Fibroblast of skin of scalp (primary cell): ENCODE data around the gene PDZRN3.
"Not testable (repeated sequence)": the region's sequence is repeated elsewhere in the genome, so short reads cannot be mapped to it uniquely, and the experiment has no call there.

Experiments
- DNase-seq: peaks from one replicate; pipeline ENCODE4 v3.0.0-alpha.2; 2013

Gene PDZRN3

GRCh38 chr3:73485877-73486330 is 138.8 kb downstream of the PDZRN3 start:
- no peak for DNase-seq

GRCh38 chr3:73484656-73485248 is 140.0 kb downstream of the PDZRN3 start:
- DNase-seq, result peak; percentile 23

GRCh38 chr3:73481888-73482287 is 142.9 kb downstream of the PDZRN3 start:
- DNase-seq, result no peak

GRCh38 chr3:73480187-73480672 is 144.5 kb downstream of the PDZRN3 start:
- peak; percentile 49 for DNase-seq

GRCh38 chr3:73479325-73479724 is 145.4 kb downstream of the PDZRN3 start:
- no peak for DNase-seq

- DNase-seq, result no peak
Observed at GRCh38 chr3:73478858-73479257, 145.9 kb downstream of the PDZRN3 start.

- DNase-seq, result no peak
Observed at GRCh38 chr3:73475717-73476116, 149.0 kb downstream of the PDZRN3 start.

GRCh38 chr3:73475175-73475574 is 149.6 kb downstream of the PDZRN3 start:
- no peak for DNase-seq

GRCh38 chr3:73474619-73475018 is 150.1 kb downstream of the PDZRN3 start:
- DNase-seq, result no peak

GRCh38 chr3:73473898-73474416 is 150.8 kb downstream of the PDZRN3 start:
- DNase-seq, result no peak

- no peak for DNase-seq
Observed at GRCh38 chr3:73473181-73473897, 151.4 kb downstream of the PDZRN3 start.

GRCh38 chr3:73471986-73472787 is 152.6 kb downstream of the PDZRN3 start:
- DNase-seq, result no peak

- peak; percentile 60 for DNase-seq
Observed at GRCh38 chr3:73470860-73471259, 153.9 kb downstream of the PDZRN3 start.

GRCh38 chr3:73469331-73469730 is 155.4 kb downstream of the PDZRN3 start:
- DNase-seq, result no peak

- no peak for DNase-seq
Observed at GRCh38 chr3:73467211-73467610, 157.5 kb downstream of the PDZRN3 start.

GRCh38 chr3:73465926-73466325 is 158.8 kb downstream of the PDZRN3 start:
- DNase-seq, result no peak

- not testable (repeated sequence) for DNase-seq
Observed at GRCh38 chr3:73464126-73464525, 160.6 kb downstream of the PDZRN3 start.

GRCh38 chr3:73461547-73461946 is 163.2 kb downstream of the PDZRN3 start:
- DNase-seq, result peak; percentile 78

GRCh38 chr3:73459711-73460110 is 165.0 kb downstream of the PDZRN3 start:
- peak; percentile 27 for DNase-seq

- DNase-seq, result peak; percentile 22
Observed at GRCh38 chr3:73453666-73454065, 171.1 kb downstream of the PDZRN3 start.

GRCh38 chr3:73452729-73453128 is 172.0 kb downstream of the PDZRN3 start:
- DNase-seq, result no peak

- DNase-seq, result no peak
Observed at GRCh38 chr3:73451301-73451944, 173.3 kb downstream of the PDZRN3 start.

GRCh38 chr3:73449774-73450173 is 175.0 kb downstream of the PDZRN3 start:
- DNase-seq, result no peak
